GM12878 (cell line): ENCODE results near the gene ABI3. TPM values are rescaled to one million over a fixed set of nuclear protein-coding genes. Genes with fewer than 3 reads are reported as not detected.

Source experiments
- ATAC-seq: fragments of 200-7000 bp; cut with Tn5 transposase; 3 replicates; pipeline ENCODE4 v1.9.1; 2020; ENCODE audit warnings: mild to moderate bottlenecking, moderate library complexity
- BruUV-seq: library from RNA; stranded (reverse); fragments of 400-500 nt; replicated peaks from 2 replicates; lab custom pipeline; 2021; lab: Mats Ljungman, UMichigan
- CTCF ChIA-PET: fragments of 300-600 bp; sonication (Branson Sonifier 250); formaldehyde crosslinking; extraction: SDS; loops from one replicate; lab custom pipeline; 2021; ENCODE audit warnings: inconsistent platforms; lab: Yijun Ruan, JAX
- POLR2A ChIA-PET: fragments of 350-600 bp; formaldehyde crosslinking; extraction: SDS; loops from one replicate; lab custom pipeline; 2021; ENCODE audit warnings: inconsistent platforms; lab: Charles Lee
- RAD21 ChIA-PET: fragments of 300-600 bp; sonication (Branson Sonifier 250); formaldehyde crosslinking; loops from one replicate; lab custom pipeline; 2023; ENCODE audit warnings: antibody characterized with exemption; ENCODE audit not compliant: unreplicated experiment; lab: Charles Lee
- SMC1A ChIA-PET: fragments of 300-600 bp; sonication (Branson Sonifier 250); formaldehyde crosslinking; loops from one replicate; lab custom pipeline; 2023; ENCODE audit not compliant: unreplicated experiment, uncharacterized antibody; lab: Charles Lee
- DNase-seq: peaks from one replicate; pipeline ENCODE4 v3.0.0-alpha.2; 2011; ENCODE audit warnings: low read depth, low spot score
- FAIRE-seq: peaks from 3 replicates; lab custom pipeline; 2011; peaks lifted over from hg19 to GRCh38; lab: Jason Lieb, UNC
- H2AFZ ChIP-seq: 2 replicates; pipeline ENCODE4 v1.6.0; 2011; ENCODE audit warnings: low read depth, low read length, control low read depth; ENCODE audit not compliant: control insufficient read depth
- H3K27ac ChIP-seq: 2 replicates; pipeline ENCODE4 v1.5.1; 2011; ENCODE audit warnings: control low read depth; ENCODE audit not compliant: control insufficient read depth, insufficient read depth
- H3K27me3 ChIP-seq, 2 experiments: replicated peaks in 1 of 2; 2 replicates each; pipeline versions ENCODE4 v1.6.0 to v1.6.1; 2011; ENCODE audit warnings: low read length in 1 of 2; ENCODE audit not compliant: control insufficient read depth in 2 of 2, insufficient read depth in 2 of 2
- H3K36me3 ChIP-seq, 2 experiments: 2 replicates each; pipeline ENCODE4 v1.5.1; 2011; ENCODE audit warnings: low read length in 1 of 2; ENCODE audit not compliant: control insufficient read depth in 2 of 2, insufficient read depth in 2 of 2
- H3K4me1 ChIP-seq: 2 replicates; pipeline ENCODE4 v1.6.1; 2011; ENCODE audit warnings: mild to moderate bottlenecking, low read length, moderate library complexity, mixed read lengths; ENCODE audit not compliant: control insufficient read depth, insufficient read depth
- H3K4me2 ChIP-seq: 2 replicates; pipeline ENCODE4 v1.6.0; 2011; ENCODE audit warnings: control low read depth; ENCODE audit not compliant: control insufficient read depth, insufficient read depth
- H3K4me3 ChIP-seq: fragments of 200-600 bp; sonication (generic); 2 replicates; pipeline ENCODE4 v1.5.1; 2016
- H3K79me2 ChIP-seq: 2 replicates; pipeline ENCODE4 v1.6.0; 2011; ENCODE audit warnings: low read length; ENCODE audit not compliant: control insufficient read depth, insufficient read depth
- H3K9ac ChIP-seq: 2 replicates; pipeline ENCODE4 v1.8.0; 2011; ENCODE audit warnings: low read length, control low read depth, mixed read lengths; ENCODE audit not compliant: control insufficient read depth, insufficient read depth
- H3K9me3 ChIP-seq: replicated peaks from 3 replicates; pipeline ENCODE4 v1.5.1; 2011; ENCODE audit warnings: mild to moderate bottlenecking, low read length; ENCODE audit not compliant: control insufficient read depth, insufficient read depth
- H4K20me1 ChIP-seq: 2 replicates; pipeline ENCODE4 v1.6.0; 2011; ENCODE audit not compliant: control insufficient read depth, insufficient read depth
- FOXM1 ChIP-seq: IDR thresholded peaks from 2 replicates; pipeline ENCODE4 v1.6.1; 2012; ENCODE audit warnings: low read depth, mild to moderate bottlenecking, inconsistent platforms, low read length, moderate library complexity
- KLF5 ChIP-seq: fragments of 450-650 bp; IDR thresholded peaks from 2 replicates; pipeline ENCODE4 v1.6.1; 2014; ENCODE audit warnings: mild to moderate bottlenecking; ENCODE audit not compliant: partially characterized antibody
- MEF2B ChIP-seq: fragments of 450-650 bp; IDR thresholded peaks from 2 replicates; pipeline ENCODE4 v1.6.1; 2018; ENCODE audit warnings: mild to moderate bottlenecking, moderate library complexity; ENCODE audit not compliant: partially characterized antibody, poor library complexity, severe bottlenecking
- MYB ChIP-seq: fragments of 150-350 bp; IDR thresholded peaks from 2 replicates; pipeline ENCODE4 v1.6.1; 2014; ENCODE audit warnings: mild to moderate bottlenecking, low read depth, low read length, borderline replicate concordance
- NR2F1 ChIP-seq: fragments of 450-650 bp; conservative IDR thresholded peaks from 2 replicates; pipeline ENCODE4 v1.6.1; 2017; ENCODE audit warnings: mild to moderate bottlenecking
- PML ChIP-seq: IDR thresholded peaks from 2 replicates; pipeline ENCODE4 v1.6.1; 2012; ENCODE audit warnings: low read length, inconsistent platforms
- SREBF1 ChIP-seq: IDR thresholded peaks from 2 replicates; pipeline ENCODE4 v1.6.1; 2012; ENCODE audit warnings: mild to moderate bottlenecking, low read length
- WGBS: methylation state at CpG from one replicate; pipeline ENCODE4 v1.1.6; 2016; ENCODE audit warnings: low lambda C conversion rate; ENCODE audit not compliant: insufficient replicate concordance, insufficient coverage; ENCODE audit errors: missing lambda C conversion rate; 5-methylcytosine and 5-hydroxymethylcytosine counted together
- in situ Hi-C: fragments of 300-500 bp; cut with MboI; formaldehyde crosslinking; loops from 9 replicates; pipeline ENCODE4 v1.14.3; 2018; ENCODE audit warnings: mixed read lengths
- intact Hi-C: fragments of 100-400 bp; cut with micrococcal nuclease; formaldehyde crosslinking; loops from one replicate; pipeline ENCODE4 v1.14.2; 2022; ENCODE audit not compliant: unreplicated experiment
- polyA plus RNA-seq, 11 experiments: library from polyadenylated mRNA; depleted of rRNA in 4 of 11; unstranded in 6 of 11; stranded (reverse) in 5 of 11; fragments of >200 nt; fragmentation: Nextera tagmentation in 4 of 11; fragmentation: Illumina TruSeq in 1 of 11; extraction: Ambion mirVana in 4 of 11; extraction: Trizol in 1 of 11; gene quantifications; 1 replicate in 1 of 11; 2 replicates in 10 of 11; pipeline versions ENCODE4 v1.2.1 to v1.2.3, GENCODE V29; 2011 to 2016; ENCODE audit warnings: inconsistent platforms in 2 of 11, missing spikeins in 2 of 11, low read depth in 1 of 11
- total RNA-seq, 4 experiments: library from RNA; depleted of rRNA in 3 of 4; stranded (reverse); fragments of >200 nt in 3 of 4; fragmentation: Illumina TruSeq in 1 of 4; extraction: Trizol in 1 of 4; gene quantifications; 2 replicates each; pipeline versions ENCODE4 v1.2.1 to v1.2.3, GENCODE V29; 2013 to 2021
- TF ChIP-seq, protein P1 (sequence below): fragments of 450-650 bp; IDR thresholded peaks from 2 replicates; pipeline ENCODE4 v1.6.1; 2014; ENCODE audit warnings: mild to moderate bottlenecking
- TF ChIP-seq, protein P2 (sequence below): fragments of 450-650 bp; formaldehyde crosslinking; IDR thresholded peaks from 2 replicates; pipeline ENCODE4 v1.4.0; 2020; ENCODE audit warnings: mild to moderate bottlenecking, moderate library complexity

Gene ABI3
- total and polyA plus RNA-seq, 10 of the 15 experiments (the other 5 are each of a cell fraction or from before 2014, with no cell fraction given): 13.4 to 109 (median 51.1) TPM

DNA sequence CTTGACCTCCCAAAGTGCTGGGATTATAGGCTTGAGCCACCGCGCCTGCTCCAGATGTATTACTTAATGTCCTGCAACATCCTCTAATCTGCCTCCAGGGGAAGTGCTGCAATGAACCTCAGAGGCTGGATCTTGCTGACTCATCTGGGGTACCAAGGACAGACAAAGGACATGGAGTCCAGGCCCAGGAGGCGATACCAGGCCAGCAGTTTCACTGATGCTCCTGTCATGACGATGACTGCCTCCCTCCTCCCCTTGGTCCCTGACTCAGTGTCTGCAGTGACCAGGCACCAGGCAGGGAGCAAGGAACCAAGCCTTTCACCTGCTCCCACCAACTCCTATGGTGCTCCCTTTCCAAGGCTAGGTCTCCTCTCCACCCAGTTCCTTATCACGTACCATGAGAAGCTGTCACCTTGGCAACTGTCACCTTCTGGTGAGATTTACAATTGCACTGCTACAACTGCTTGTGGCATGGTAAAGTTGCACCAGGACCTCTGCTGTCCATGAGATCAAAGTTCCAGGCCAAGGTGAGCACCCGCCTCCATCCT lies 41.7 kb downstream of the ABI3 start:
- Histone ChIP-seq H3K27ac (no peak overlapping the region), H4K20me1 (no peaks in the 10 kb centered on the region), H2AFZ (no peak overlapping the region), H3K27me3 (peaks cover 0 to 2% of the 10 kb centered on the region in 2 experiments; a peak in 2 of 4 replicates), H3K79me2 (no peaks in the 10 kb centered on the region), H3K36me3 (no peaks in the 10 kb centered on the region), H3K9ac (no peak overlapping the region), H3K4me2 (no peak overlapping the region), H3K9me3 (no peaks in the 10 kb centered on the region), H3K4me1 (no peaks in the 10 kb centered on the region), H3K4me3 (no peak overlapping the region)
- ChIA-PET POLR2A (no interaction called here), SMC1A (no interaction called here), CTCF (no interaction called here), RAD21 (no interaction called here)
- intact Hi-C loops: no loop called here
- WGBS: 60% methylated on average over 6 of the region's 6 CpGs
- BruUV-seq: no TSS peak
- no peak for TF ChIP-seq PML
- no peak for TF ChIP-seq FOXM1
- TF ChIP-seq, protein P1, sequence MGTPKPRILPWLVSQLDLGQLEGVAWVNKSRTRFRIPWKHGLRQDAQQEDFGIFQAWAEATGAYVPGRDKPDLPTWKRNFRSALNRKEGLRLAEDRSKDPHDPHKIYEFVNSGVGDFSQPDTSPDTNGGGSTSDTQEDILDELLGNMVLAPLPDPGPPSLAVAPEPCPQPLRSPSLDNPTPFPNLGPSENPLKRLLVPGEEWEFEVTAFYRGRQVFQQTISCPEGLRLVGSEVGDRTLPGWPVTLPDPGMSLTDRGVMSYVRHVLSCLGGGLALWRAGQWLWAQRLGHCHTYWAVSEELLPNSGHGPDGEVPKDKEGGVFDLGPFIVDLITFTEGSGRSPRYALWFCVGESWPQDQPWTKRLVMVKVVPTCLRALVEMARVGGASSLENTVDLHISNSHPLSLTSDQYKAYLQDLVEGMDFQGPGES: no peak
- DNase-seq (no peak), FAIRE-seq (no peak), ATAC-seq (0 out of 3 replicates have a peak, but pooled peaks have one; percentile 17)
- in situ Hi-C loops: no loop called here

DNA sequence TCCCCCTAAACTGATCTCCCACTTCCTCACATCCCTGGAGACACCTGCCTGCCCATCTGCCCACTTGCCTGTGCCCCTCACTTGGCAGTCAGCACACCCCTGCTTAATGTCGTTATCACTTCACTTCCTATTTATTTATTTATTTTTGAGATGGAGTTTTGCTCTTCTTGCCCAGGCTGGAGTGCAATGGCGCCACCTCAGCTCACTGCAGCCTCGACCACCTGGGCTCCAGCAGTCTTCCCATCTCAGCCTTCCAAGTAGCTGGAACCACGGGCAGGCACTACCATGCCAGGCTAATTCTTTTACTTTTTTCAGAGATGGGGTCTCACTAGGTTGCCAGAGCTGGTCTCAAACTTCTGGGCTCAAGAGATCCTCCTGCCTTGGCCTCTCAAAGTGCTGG lies 43.6 kb downstream of the ABI3 start:
- H2AFZ ChIP-seq: no peak overlapping the region
- no peaks in the 10 kb centered on the region for H3K79me2 ChIP-seq
- no TSS peak for BruUV-seq
- ChIA-PET RAD21 (interaction anchor here (1.4 kb wide), 1 partner anchor 62 kb away, joined by 3 read pairs; no protein-coding TSS in a partner anchor), CTCF (interaction anchor here (1.0 kb wide), 1 partner anchor 114 kb away, joined by 3 read pairs; no protein-coding TSS in a partner anchor), SMC1A (no interaction called here), POLR2A (interaction anchor here (0.7 kb wide), 1 partner anchor 185 kb away, joined by 8 read pairs; no protein-coding TSS in a partner anchor)
- H4K20me1 ChIP-seq: no peaks in the 10 kb centered on the region
- no peak overlapping the region for H3K9ac ChIP-seq
- H3K36me3 ChIP-seq: no peaks in the 10 kb centered on the region
- no peaks in the 10 kb centered on the region for H3K4me1 ChIP-seq
- DNase-seq: no peak
- WGBS: 28% methylated on average over 4 of the region's 4 CpGs
- in situ Hi-C loops (no loop called here), intact Hi-C loops (no loop called here)
- FAIRE-seq: no peak
- H3K9me3 ChIP-seq: no peaks in the 10 kb centered on the region
- H3K27me3 ChIP-seq: peaks cover 0 to 2% of the 10 kb centered on the region in 2 experiments; a peak in 2 of 4 replicates
- no peak overlapping the region for H3K4me3 ChIP-seq
- no peak overlapping the region for H3K4me2 ChIP-seq
- no peak overlapping the region for H3K27ac ChIP-seq
- ATAC-seq: no peak
- TF ChIP-seq MYB (no peak), SREBF1 (no peak), MEF2B (no peak), KLF5 (no peak), NR2F1 (no peak)
- TF ChIP-seq, protein P2, sequence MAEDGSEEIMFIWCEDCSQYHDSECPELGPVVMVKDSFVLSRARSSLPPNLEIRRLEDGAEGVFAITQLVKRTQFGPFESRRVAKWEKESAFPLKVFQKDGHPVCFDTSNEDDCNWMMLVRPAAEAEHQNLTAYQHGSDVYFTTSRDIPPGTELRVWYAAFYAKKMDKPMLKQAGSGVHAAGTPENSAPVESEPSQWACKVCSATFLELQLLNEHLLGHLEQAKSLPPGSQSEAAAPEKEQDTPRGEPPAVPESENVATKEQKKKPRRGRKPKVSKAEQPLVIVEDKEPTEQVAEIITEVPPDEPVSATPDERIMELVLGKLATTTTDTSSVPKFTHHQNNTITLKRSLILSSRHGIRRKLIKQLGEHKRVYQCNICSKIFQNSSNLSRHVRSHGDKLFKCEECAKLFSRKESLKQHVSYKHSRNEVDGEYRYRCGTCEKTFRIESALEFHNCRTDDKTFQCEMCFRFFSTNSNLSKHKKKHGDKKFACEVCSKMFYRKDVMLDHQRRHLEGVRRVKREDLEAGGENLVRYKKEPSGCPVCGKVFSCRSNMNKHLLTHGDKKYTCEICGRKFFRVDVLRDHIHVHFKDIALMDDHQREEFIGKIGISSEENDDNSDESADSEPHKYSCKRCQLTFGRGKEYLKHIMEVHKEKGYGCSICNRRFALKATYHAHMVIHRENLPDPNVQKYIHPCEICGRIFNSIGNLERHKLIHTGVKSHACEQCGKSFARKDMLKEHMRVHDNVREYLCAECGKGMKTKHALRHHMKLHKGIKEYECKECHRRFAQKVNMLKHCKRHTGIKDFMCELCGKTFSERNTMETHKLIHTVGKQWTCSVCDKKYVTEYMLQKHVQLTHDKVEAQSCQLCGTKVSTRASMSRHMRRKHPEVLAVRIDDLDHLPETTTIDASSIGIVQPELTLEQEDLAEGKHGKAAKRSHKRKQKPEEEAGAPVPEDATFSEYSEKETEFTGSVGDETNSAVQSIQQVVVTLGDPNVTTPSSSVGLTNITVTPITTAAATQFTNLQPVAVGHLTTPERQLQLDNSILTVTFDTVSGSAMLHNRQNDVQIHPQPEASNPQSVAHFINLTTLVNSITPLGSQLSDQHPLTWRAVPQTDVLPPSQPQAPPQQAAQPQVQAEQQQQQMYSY: no peak
- TF ChIP-seq, protein P1: no peak
